ENCODE results near the gene FBXL7.

The FBXL7 gene

DNA sequence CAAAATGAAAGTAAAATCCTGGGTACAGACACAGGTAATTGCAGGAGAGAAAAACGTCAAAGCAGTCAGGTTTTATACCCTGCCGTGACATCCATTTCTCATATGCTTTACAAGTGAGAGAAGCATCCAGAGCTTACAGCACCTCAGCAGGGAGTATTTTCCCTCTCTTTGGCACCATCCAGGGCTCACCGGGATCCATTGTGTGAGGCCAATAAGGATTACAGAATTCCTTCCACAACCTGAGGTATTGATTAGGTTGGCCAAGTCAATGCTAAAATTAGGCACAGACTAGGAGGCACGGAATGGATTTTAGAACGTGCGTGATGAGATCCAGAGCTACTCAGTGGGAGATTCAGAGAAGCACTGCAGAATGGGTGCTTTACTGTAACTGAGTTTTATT, 296.6 kb downstream of the FBXL7 start:
- no peak overlapping the region for H3K4me3 ChIP-seq (ENCODE audit: low read depth in 1 of 2, low read length in 2 of 2)
- H3K4me2 ChIP-seq (ENCODE audit: insufficient read depth, low read length) = no peak overlapping the region
- H2AFZ ChIP-seq (ENCODE audit: low read depth, low read length) = no peak overlapping the region
- peaks cover 15% of the 10 kb centered on the region for H3K4me1 ChIP-seq (ENCODE audit: insufficient read depth, low read length)
- no peaks in the 10 kb centered on the region for H3K79me2 ChIP-seq (ENCODE audit: insufficient read depth, low read length)
- ATAC-seq (ENCODE audit: insufficient read depth, low read depth) (no peak), DNase-seq (no peak)
- H4K20me1 ChIP-seq (ENCODE audit: insufficient read depth, low read length) = no peaks in the 10 kb centered on the region
- no peak overlapping the region for H3K27ac ChIP-seq (ENCODE audit: low read length)
- H3K36me3 ChIP-seq (ENCODE audit: insufficient read depth, low read length) = no peaks in the 10 kb centered on the region
- no peaks in the 10 kb centered on the region for H3K9me3 ChIP-seq (ENCODE audit: insufficient read depth, low read length, severe bottlenecking)
- TF ChIP-seq EZH2 (IDR thresholded peaks at IDR 0.05; ENCODE audit: borderline replicate concordance, low read depth, low read length, severe bottlenecking) = no peak
- TF ChIP-seq, protein P1, sequence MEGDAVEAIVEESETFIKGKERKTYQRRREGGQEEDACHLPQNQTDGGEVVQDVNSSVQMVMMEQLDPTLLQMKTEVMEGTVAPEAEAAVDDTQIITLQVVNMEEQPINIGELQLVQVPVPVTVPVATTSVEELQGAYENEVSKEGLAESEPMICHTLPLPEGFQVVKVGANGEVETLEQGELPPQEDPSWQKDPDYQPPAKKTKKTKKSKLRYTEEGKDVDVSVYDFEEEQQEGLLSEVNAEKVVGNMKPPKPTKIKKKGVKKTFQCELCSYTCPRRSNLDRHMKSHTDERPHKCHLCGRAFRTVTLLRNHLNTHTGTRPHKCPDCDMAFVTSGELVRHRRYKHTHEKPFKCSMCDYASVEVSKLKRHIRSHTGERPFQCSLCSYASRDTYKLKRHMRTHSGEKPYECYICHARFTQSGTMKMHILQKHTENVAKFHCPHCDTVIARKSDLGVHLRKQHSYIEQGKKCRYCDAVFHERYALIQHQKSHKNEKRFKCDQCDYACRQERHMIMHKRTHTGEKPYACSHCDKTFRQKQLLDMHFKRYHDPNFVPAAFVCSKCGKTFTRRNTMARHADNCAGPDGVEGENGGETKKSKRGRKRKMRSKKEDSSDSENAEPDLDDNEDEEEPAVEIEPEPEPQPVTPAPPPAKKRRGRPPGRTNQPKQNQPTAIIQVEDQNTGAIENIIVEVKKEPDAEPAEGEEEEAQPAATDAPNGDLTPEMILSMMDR (IDR thresholded peaks at IDR 0.05; ENCODE audit: borderline replicate concordance, extremely low read depth, low read length, poor library complexity, severe bottlenecking) = no peak
- H3K27me3 ChIP-seq (ENCODE audit: insufficient read depth, low read length, poor library complexity) = no peaks in the 10 kb centered on the region
- no peak overlapping the region for H3K9ac ChIP-seq (ENCODE audit: low read depth, low read length)

DNA sequence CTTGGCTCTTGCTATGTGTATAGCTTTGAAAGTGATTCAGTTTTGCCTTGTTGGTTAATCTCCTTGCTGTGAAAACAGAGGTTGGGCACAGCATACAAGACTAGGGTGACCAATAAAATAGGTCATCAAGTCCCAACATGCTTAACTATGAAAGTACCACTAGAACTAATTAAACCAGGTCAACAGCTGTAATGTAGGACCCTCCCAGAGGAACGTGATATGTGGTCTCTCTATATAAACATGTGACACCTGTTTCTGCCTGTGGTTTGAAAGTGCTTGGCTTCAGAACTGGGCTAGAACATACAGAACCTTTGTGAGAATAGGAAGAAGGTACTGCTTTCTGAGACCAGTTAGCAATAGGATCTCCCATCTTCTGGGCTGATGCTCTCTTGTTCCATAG, 297.1 kb downstream of the FBXL7 start:
- Histone ChIP-seq H3K4me3 (ENCODE audit: low read depth in 1 of 2, low read length in 2 of 2) (no peak overlapping the region), H3K9me3 (ENCODE audit: insufficient read depth, low read length, severe bottlenecking) (no peaks in the 10 kb centered on the region), H3K27me3 (ENCODE audit: insufficient read depth, low read length, poor library complexity) (no peaks in the 10 kb centered on the region), H3K79me2 (ENCODE audit: insufficient read depth, low read length) (no peaks in the 10 kb centered on the region), H2AFZ (ENCODE audit: low read depth, low read length) (no peak overlapping the region), H3K4me2 (ENCODE audit: insufficient read depth, low read length) (no peak overlapping the region), H3K4me1 (ENCODE audit: insufficient read depth, low read length) (peaks cover 15% of the 10 kb centered on the region), H3K9ac (ENCODE audit: low read depth, low read length) (no peak overlapping the region), H3K36me3 (ENCODE audit: insufficient read depth, low read length) (no peaks in the 10 kb centered on the region), H3K27ac (ENCODE audit: low read length) (no peak overlapping the region), H4K20me1 (ENCODE audit: insufficient read depth, low read length) (no peaks in the 10 kb centered on the region)
- DNase-seq (no peak), ATAC-seq (ENCODE audit: insufficient read depth, low read depth) (no peak)
- TF ChIP-seq, protein P1 (IDR thresholded peaks at IDR 0.05; ENCODE audit: borderline replicate concordance, extremely low read depth, low read length, poor library complexity, severe bottlenecking) = no peak
- TF ChIP-seq EZH2 (IDR thresholded peaks at IDR 0.05; ENCODE audit: borderline replicate concordance, low read depth, low read length, severe bottlenecking) = no peak

DNA sequence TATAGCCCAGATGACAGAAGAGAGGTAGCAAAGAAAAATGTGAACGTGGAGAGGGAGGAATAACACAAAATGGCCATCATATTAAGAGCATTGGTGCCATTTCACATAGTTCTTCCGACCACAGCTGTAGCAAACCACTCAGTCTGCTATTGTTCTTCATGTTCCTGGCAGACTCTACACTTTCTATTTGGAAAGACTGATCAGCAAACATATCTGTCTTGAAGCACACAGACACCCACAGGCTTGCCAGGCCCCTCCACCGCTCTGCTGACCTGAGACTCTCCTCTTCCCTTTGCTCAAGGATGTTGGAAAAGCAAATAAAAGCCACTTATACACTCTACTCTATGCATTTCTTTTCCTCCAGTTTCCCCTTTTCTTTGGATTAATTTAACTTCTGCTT, 298.0 kb downstream of the FBXL7 start:
- TF ChIP-seq EZH2 (IDR thresholded peaks at IDR 0.05; ENCODE audit: borderline replicate concordance, low read depth, low read length, severe bottlenecking) = no peak
- TF ChIP-seq, protein P1 (IDR thresholded peaks at IDR 0.05; ENCODE audit: borderline replicate concordance, extremely low read depth, low read length, poor library complexity, severe bottlenecking) = no peak
- Histone ChIP-seq H3K9ac (ENCODE audit: low read depth, low read length) (no peak overlapping the region), H3K36me3 (ENCODE audit: insufficient read depth, low read length) (no peaks in the 10 kb centered on the region), H3K9me3 (ENCODE audit: insufficient read depth, low read length, severe bottlenecking) (no peaks in the 10 kb centered on the region), H3K4me3 (ENCODE audit: low read depth in 1 of 2, low read length in 2 of 2) (no peak overlapping the region), H3K4me1 (ENCODE audit: insufficient read depth, low read length) (peaks cover 15% of the 10 kb centered on the region), H3K4me2 (ENCODE audit: insufficient read depth, low read length) (no peak overlapping the region), H3K79me2 (ENCODE audit: insufficient read depth, low read length) (no peaks in the 10 kb centered on the region), H3K27me3 (ENCODE audit: insufficient read depth, low read length, poor library complexity) (no peaks in the 10 kb centered on the region), H2AFZ (ENCODE audit: low read depth, low read length) (no peak overlapping the region), H3K27ac (ENCODE audit: low read length) (no peak overlapping the region), H4K20me1 (ENCODE audit: insufficient read depth, low read length) (no peaks in the 10 kb centered on the region)
- DNase-seq = no peak
- no peak for ATAC-seq (ENCODE audit: insufficient read depth, low read depth)

DNA sequence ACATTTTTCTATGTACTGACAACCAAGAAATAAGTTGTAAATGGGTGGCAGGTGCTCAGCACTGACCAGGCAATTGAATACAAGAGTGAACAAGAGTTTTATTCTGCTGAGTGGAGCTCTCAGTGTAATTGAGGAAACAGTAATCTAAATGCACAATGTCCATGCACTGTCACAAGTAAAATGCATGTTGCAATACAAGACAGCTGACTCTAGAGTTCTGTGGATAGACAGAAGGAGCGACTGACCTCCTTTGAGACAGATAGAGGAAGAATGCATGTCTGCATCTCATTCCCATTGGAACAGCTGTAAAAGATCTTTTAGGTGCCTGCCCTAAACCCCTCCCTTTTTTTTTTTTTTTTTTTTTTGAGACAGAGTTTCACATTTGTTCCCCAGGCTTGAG, 299.0 kb downstream of the FBXL7 start:
- no peaks in the 10 kb centered on the region for H4K20me1 ChIP-seq (ENCODE audit: insufficient read depth, low read length)
- H3K4me2 ChIP-seq (ENCODE audit: insufficient read depth, low read length) = no peak overlapping the region
- no peaks in the 10 kb centered on the region for H3K36me3 ChIP-seq (ENCODE audit: insufficient read depth, low read length)
- no peaks in the 10 kb centered on the region for H3K27me3 ChIP-seq (ENCODE audit: insufficient read depth, low read length, poor library complexity)
- no peaks in the 10 kb centered on the region for H3K79me2 ChIP-seq (ENCODE audit: insufficient read depth, low read length)
- no peak for ATAC-seq (ENCODE audit: insufficient read depth, low read depth)
- H2AFZ ChIP-seq (ENCODE audit: low read depth, low read length) = no peak overlapping the region
- no peak for DNase-seq
- peaks cover 6% of the 10 kb centered on the region for H3K9me3 ChIP-seq (ENCODE audit: insufficient read depth, low read length, severe bottlenecking)
- peaks cover 12% of the 10 kb centered on the region for H3K4me1 ChIP-seq (ENCODE audit: insufficient read depth, low read length)
- no peak overlapping the region for H3K27ac ChIP-seq (ENCODE audit: low read length)
- no peak overlapping the region for H3K4me3 ChIP-seq (ENCODE audit: low read depth in 1 of 2, low read length in 2 of 2)
- H3K9ac ChIP-seq (ENCODE audit: low read depth, low read length) = no peak overlapping the region
- TF ChIP-seq EZH2 (IDR thresholded peaks at IDR 0.05; ENCODE audit: borderline replicate concordance, low read depth, low read length, severe bottlenecking) = no peak

Measured in DND-41 (cell line).